GM19452 (cell line): Measurements from ENCODE around the gene DEGS2.
"Not testable (repeated sequence)": the region's sequence is repeated elsewhere in the genome, so short reads cannot be mapped to it uniquely, and the experiment has no call there.

Source experiments
- ATAC-seq: cut with Tn5 transposase; IDR thresholded peaks from one replicate; pipeline ENCODE4 v1.9.1; 2021; ENCODE audit not compliant: unreplicated experiment

The DEGS2 gene

GRCh38 chr14:100159094-100159864, at the start of gene DEGS2:
TSS of gene DEGS2 (minus strand) at chr14:100159645. CDS start at chr14:100159587, 58 bp downstream.
- peak; percentile 42 for ATAC-seq

GRCh38 chr14:100208136-100208535, 48.7 kb upstream of the DEGS2 start:
- ATAC-seq = not testable (repeated sequence)

- not testable (repeated sequence) for ATAC-seq
Measured at GRCh38 chr14:100207588-100207987, 48.1 kb upstream of the DEGS2 start.

GRCh38 chr14:100204835-100205167, 45.4 kb upstream of the DEGS2 start:
- not testable (repeated sequence) for ATAC-seq

GRCh38 chr14:100203962-100204834, 44.8 kb upstream of the DEGS2 start:
- no peak for ATAC-seq

GRCh38 chr14:100203146-100203545, 43.7 kb upstream of the DEGS2 start:
- no peak for ATAC-seq

GRCh38 chr14:100202712-100203111, 43.3 kb upstream of the DEGS2 start:
- ATAC-seq = no peak

GRCh38 chr14:100201701-100202100, 42.3 kb upstream of the DEGS2 start:
- ATAC-seq = no peak

- ATAC-seq = no peak
Measured at GRCh38 chr14:100200311-100200710, 40.9 kb upstream of the DEGS2 start.

GRCh38 chr14:100199240-100199860, 39.9 kb upstream of the DEGS2 start:
- no peak for ATAC-seq

GRCh38 chr14:100193417-100194357, 34.2 kb upstream of the DEGS2 start:
- no peak for ATAC-seq

GRCh38 chr14:100192672-100193416, 33.4 kb upstream of the DEGS2 start:
- ATAC-seq = peak; percentile 99

- ATAC-seq = no peak
Measured at GRCh38 chr14:100192250-100192671, 32.8 kb upstream of the DEGS2 start.

- ATAC-seq = no peak
Measured at GRCh38 chr14:100191584-100192249, 32.3 kb upstream of the DEGS2 start.

- ATAC-seq = no peak
Measured at GRCh38 chr14:100190126-100190525, 30.7 kb upstream of the DEGS2 start.

- ATAC-seq = no peak
Measured at GRCh38 chr14:100188392-100189030, 29.1 kb upstream of the DEGS2 start.

GRCh38 chr14:100187247-100187833, 27.9 kb upstream of the DEGS2 start:
- no peak for ATAC-seq

- ATAC-seq = not testable (repeated sequence)
Measured at GRCh38 chr14:100181876-100182551, 22.6 kb upstream of the DEGS2 start.
